GM18520 (cell line): ENCODE measurements around the gene OPCML.

Source experiments
- ATAC-seq: cut with Tn5 transposase; IDR thresholded peaks from one replicate; pipeline ENCODE4 v1.9.1; 2021; ENCODE audit not compliant: unreplicated experiment

The OPCML gene

DNA sequence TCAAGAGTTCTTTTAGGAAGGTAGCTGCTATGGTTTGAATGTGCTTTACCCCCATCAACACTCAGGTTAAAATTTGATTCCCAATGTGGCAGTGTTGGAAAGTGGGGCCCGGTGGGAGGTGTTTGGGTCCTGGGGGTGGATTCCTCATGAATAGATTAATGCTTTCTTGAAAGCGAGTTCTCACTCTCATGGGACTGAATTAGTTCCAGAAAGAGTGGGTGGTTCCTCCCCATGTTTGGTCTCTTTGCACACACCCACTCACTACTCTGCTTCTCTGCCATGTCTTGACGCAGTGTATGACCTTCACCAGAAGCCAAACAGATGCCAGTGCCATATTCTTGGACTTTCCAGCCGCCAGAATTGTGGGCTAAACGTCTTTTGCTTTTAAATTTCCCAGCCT lies 394.4 kb downstream of the OPCML start:
- no peak for ATAC-seq

DNA sequence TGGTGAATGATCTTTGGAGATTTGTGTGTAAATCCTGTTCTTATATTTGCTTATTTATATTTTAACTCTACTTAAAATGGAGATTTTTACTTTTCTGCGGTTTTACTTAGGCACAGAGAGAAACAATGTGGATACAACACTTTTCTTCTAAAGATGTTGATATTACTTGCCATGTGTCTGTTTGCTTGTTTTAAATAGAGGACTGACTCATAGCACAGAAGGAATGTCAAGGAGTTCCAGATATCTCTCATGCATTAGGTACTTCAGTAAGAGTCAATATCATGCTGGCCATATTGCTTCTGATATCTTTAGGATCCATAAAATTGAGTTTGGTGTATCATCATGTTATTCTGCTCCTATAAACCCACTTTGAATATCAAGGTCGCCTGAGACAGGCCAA lies 395.0 kb downstream of the OPCML start:
- ATAC-seq, result no peak

DNA sequence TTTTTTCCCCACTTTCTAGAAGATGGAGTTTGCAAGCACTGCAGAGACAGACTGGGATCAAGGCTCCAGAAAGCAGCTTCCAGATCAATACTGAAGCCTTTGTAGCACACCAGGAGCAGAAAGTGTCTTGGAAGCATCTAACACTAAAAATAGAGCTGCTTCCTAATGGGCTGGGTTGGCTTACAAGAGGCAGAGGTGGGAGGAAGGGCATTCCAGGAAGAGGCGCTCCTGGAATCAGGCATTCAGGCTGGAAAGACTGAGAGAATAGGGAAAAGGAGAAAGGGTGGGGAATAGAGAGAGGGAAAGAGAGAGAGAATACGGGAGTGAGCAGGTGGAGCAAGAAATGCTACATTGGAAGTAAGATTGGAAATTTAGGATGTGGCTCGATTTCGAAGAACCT lies 395.9 kb downstream of the OPCML start:
- ATAC-seq, result no peak

DNA sequence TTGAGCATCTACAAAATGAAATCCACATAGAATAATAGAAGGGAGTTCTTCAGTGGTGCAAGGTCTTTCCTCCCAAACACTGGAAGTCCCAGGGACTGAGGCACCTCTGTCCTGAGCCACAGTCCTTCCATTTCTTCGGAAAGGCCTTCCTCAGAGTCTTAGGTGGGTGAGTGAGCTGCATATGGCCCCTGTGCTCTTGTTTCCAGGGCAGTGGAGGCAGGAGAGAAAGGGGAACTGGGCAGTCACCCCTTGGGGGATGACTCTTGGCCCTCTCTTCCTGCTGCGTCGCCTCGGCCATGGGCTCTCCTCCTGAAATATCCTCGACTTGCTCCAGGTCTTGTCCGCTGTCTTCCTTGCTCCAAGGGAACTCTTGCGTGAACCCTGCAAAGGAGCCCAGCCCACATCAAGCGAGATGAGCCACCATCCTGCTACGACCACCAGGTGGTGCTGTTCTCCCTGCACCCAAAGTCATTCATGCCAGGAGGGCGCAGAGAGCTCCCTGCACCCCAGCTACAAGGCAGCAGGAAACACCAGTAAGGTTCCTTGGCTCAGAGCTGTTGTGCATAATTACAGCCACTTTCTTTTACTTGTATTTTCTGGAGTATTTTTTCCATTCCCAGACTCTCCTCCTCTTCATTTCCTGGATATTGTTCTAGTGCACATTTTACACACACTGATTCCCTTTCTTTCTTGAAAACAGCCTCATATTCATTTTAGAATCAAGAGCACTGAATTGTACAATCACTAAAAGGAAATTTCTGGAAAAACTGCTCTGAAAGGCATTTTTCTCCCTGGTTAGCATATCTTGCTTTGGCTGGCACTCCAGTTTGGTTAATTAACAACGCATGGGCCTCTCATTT lies 397.8 kb downstream of the OPCML start:
- no peak for ATAC-seq

DNA sequence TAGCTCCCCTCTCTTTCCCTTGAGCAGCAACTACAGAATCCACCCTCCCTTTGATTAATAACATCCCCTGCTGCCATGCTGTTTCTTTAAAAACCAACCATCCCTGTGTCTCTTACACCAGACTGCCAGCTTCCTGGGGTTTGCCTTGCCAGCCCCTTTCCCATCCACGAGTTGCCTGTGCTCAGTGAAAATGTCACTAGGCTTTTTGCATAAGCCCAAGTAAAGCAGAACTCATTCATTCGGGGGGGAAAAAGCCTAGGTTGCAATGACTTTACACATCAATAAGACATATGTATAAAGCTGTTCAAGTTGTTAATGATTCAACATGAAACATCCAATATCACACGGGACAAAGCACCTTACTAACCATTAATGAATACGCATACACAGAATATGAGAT lies 398.7 kb downstream of the OPCML start:
- ATAC-seq, result no peak

DNA sequence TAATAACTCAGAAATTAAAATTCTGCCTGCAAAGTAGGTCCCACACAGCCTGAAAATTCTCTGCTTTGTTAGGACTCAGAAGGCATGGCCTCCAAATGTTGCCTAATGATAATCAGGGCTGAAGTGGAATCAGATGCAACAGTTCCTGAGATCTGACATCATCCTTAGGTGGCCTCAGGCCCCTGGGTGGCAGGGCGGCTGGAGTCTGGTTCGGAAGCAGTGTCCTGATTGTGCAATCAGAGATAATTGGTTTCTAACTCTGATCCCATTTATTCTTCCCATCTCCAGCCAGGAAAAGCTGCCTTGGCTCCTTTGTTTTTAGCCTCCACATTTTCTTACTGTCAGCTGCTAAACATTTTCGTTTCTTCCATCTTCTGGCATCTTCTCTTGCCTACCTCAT lies 399.3 kb downstream of the OPCML start:
- ATAC-seq, result no peak

DNA sequence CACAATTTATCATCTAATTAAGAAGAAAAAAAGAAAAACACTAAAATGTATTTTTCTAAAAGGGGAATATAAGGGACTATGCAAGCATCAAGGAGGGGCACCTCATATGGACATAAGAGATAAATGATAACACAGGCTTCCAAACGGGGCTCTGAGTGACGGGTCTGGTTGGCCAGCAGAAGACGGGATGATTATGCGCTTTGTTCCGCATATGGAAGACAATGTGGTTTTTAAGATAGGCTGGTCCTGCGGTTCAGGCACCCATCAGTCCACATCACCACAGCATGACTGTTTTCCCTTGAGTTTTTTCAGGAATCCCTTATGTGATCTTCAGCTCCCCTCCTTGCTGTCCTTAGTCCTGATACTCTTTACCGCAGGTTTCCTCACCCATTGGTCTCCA lies 404.6 kb downstream of the OPCML start:
- no peak for ATAC-seq

DNA sequence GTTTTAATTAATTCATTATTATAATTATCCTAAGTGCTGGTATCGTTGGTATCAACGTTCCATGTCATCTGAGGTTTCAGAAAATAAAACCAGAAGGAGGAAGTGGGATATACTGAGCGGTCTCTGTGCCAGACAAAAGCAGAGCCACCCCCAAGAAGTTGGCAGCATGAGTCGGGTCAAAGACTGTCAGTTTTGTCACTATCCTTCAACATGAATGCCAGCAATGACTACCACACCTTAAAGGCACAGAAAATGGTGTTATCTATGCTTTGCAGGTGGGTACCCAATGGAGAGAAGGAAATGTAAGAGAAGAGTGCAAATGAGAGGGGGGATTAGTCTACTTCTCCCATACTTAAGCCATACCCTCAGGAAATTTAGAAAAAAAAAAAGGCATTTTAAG lies 408.5 kb downstream of the OPCML start:
- no peak for ATAC-seq

DNA sequence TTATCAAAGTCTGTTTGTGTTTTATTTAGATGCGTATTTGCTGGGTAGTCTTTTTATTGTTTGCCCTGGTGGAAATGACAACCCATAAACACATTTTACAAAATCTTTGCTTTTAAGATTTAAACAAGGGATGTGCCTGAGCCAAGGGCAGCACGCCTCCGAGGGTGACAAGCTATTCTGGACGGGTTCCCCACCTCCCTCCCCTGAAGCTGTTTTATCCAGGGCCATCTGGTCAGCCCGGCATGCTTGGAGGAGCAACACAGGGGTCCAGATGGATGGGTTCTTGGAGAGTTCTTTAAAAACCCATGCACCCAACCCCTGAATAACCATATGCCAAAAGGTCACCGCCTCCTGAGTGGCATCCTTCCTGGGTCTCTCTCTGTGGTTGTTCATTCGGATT lies 408.9 kb downstream of the OPCML start:
- no peak for ATAC-seq

DNA sequence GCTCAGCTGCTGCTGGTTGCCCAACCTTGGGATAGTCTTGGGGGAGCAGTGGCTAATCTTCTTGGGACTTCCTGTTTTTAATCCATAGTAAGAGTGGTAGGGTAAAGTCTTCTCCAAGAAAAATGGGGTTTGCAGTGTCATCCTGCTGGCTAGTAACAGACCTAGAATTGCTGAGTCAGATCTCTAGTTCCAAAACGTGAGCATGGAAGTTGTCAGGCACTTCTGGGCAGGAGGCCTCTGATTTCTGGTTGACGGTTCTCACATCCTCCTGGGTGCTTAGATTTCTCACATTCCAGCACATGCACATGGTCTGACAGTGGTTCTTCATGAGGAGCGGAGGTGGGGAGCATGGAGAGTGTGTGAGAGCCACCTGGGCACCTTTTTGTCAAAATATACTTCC lies 410.0 kb downstream of the OPCML start:
- no peak for ATAC-seq

DNA sequence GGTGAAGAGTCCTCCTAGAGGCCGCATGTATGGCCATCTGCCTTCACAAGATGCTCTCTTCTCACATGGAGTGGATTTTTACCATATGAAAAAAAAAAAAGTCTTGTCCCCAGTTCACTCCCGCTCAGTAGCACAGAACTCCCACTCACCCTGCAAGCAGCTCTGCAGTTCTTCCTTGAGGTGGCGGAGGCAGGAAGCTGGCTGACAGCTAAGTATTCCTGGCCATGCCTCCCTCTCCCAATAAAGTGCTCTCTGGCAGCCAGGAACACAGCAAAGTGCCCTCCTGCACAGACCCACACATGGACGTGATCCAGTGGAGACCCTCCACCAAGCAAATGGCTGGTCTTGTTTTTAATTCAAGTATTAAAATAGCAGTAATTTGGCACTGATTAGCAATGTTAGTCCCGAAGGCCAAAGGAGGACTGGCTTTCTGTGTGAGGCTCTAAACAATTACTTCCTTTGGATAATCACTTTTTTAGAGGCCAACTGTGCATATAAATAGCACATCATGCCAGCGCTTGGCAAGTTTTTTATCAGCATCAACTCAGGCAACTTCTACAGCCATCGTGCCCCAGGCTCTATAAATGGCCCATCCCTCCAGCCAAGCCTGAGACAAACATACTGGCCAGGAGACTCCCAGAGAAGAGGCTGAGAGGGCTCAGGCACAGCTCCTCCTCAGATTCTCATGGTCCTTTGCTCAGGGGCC lies 413.6 kb downstream of the OPCML start:
- ATAC-seq, result no peak

DNA sequence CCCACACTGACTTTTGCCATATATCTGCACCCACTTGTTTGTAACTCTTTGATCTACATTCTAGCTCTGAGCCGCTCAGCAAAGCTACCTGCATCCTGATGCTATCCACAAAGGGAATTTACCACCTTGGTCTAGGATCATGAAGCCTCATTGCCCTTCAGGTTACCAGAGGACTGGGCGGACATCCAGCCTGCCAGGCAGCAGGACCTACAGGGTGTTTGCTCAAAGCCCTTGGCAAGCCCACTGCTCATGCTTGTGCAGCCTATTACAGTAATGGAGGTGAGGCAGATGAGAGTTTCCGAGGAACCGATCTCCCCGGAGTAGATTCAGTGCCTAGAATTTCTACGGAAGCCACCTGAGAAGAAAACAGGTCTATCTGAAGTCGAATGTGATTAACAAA lies 417.2 kb downstream of the OPCML start:
- ATAC-seq, result no peak

DNA sequence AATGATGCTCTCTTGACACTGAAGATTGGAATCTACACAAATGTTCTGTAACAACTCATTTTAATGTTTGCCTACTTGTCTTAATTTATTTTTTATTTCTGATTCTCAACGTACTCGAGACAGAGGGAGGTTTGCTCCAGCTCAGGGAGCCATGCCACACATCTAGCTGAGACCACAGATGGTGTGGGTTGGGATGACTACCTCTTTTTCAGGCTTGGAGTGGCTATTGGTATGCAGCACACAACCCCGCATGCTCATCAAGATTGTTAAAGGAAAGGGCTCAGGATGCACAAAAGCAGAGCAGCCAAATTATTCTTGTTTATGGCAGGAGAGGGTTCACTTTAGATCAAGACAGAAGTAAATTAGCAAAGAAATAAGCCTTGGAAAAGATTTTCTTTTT lies 424.5 kb downstream of the OPCML start:
- no peak for ATAC-seq

DNA sequence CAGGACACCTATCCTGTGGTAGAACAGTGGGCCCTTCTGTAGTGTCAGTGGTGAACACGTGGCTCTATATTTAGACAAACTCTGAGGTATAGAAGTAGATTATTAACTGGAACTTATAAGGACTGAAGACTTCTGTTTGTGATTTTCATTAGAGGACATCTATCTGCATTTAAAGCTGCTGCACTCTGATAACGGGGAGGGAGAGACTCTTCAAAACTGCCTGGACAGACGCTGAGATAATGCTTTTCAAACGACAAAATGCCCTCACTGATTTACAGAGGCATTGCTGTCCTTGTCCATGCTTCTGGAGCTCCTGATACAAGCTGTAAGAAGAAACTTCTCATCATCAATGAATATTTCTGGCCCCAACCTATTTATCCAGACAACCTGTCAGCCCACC lies 425.2 kb downstream of the OPCML start:
- ATAC-seq, result no peak

DNA sequence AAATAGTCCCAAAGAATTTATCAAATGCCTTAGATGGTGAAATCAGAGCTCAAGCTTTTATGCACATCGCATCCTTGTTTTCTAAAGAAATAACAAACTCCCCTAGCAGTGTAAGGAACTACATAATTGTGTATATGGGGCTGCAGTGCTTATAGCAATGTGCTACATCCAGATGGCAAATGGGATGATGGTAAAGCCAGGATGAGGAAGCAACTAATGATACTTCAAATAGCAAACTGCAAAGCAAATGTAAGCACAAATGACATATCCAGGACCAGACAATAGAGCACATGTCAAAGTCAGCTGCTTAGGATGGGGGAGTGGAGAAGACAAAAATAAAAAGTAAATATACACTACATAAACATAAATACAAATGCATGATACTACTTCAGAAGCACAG lies 425.9 kb downstream of the OPCML start:
- no peak for ATAC-seq

DNA sequence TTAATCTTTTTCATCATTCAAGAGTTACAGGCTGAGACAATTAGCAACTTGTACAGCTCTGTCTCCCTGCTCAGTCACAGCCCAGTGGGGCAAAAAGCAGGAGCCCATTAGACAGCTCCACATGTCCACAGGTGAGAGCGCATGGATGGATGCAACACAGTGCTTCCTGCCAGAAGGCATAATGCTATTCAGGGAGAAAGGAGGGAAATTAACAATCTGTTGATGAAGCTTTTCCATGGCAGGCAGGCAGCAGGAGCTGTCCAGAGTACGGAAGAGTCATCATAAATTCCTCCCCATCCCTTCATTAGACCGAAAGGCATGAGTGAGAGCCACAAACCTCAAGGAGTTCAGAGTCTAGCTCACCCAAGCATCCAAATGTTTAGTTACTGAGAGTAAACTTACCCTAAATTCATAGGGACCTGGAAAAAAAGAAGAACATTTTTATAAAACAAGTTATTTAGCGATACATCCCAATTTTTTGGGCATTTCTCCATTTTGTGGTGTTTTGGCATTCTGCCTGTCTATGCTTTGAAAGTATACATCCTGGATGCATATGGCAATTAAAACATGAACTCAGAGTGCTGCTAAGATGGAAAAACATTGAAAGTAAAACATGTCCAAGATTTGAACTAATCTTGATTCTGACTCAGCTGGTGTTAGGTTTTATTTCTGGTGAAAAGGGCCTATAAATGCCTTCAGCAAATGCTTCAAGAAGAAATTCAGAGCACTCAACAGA lies 428.1 kb downstream of the OPCML start:
- ATAC-seq, result no peak

DNA sequence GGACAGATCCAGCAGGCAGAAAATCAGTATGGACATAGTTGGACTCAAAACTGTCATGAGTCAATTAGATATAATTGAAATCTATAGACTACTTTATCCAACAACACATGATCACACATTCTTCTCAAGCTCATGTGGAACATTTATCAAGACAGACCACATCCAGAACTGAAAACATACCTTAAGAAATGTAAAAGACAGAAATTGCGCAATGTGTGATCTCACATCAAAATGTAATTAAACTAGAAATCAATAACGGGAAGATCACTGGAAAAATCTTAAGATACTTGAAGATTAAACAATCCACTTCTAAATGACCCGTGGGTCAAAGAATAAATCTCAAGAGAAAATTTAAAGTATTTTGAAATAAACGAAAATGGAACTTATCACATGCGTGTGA lies 435.3 kb downstream of the OPCML start:
- no peak for ATAC-seq

DNA sequence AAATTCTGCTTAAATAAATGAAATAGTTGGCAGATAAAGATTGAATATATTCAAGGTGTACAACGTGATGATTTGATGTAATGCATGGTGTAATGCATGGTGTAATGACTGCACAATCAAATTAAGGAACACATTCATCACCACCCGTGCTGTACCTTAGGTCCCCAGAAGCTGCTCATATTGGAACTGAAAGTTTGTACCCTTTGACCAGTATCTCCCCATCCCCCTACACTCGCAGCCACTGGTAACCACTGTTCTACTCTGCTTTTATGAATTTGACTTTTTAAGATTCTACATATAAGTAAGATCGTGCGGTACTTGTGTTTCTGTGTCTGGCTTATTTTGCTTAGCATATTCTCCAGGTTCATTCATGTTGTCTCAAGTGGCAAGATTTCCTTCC lies 445.8 kb downstream of the OPCML start:
- ATAC-seq, result no peak

DNA sequence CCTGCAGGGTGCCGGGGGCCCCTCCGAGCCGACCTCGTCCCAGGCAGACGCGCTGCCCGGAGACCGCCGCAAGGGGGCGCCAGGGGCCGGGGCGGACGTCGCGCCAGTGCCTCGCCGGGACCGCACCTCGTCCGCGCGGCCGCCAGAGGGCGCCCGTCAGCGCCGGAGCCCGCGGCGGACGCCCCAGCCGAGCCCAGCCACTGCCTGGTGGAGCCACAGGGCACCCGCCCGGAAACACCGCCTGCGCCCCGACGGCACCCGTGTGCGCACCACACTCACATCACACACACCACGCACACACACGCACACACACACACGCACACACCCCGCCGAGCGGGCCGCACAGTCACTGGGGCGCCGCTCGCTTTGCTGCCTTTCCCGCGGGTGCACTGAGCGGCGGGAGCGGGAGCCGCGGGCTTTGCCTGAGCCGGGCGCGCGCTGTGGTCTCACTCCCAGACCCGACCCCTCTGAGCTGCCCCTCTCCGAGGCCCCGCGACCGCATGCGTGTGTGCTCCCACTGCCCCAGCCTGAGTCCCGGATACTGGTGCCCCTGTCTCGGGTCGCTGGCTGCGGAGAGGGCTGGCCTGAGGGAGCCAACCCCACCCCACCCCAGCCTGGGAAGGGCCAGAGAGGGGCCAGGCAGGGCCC lies 449.3 kb downstream of the OPCML start:
- ATAC-seq, result peak; percentile 94

DNA sequence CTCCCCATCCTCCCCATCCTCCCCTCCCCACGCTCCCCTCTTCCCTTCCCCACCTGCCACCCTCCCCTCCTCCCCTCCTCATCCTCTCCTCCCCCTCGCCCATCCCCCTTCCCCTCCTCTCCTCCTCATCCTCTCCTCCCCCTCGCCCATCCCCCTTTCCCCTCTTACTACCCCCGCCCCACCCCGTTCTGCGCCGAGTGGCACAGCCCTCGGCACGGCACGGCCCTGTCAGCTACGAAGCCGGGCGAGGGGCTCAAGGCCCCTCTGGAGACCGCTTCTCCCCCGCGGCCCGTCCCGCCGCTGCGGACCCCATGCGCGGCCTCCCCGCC lies 449.9 kb downstream of the OPCML start:
- no peak for ATAC-seq

DNA sequence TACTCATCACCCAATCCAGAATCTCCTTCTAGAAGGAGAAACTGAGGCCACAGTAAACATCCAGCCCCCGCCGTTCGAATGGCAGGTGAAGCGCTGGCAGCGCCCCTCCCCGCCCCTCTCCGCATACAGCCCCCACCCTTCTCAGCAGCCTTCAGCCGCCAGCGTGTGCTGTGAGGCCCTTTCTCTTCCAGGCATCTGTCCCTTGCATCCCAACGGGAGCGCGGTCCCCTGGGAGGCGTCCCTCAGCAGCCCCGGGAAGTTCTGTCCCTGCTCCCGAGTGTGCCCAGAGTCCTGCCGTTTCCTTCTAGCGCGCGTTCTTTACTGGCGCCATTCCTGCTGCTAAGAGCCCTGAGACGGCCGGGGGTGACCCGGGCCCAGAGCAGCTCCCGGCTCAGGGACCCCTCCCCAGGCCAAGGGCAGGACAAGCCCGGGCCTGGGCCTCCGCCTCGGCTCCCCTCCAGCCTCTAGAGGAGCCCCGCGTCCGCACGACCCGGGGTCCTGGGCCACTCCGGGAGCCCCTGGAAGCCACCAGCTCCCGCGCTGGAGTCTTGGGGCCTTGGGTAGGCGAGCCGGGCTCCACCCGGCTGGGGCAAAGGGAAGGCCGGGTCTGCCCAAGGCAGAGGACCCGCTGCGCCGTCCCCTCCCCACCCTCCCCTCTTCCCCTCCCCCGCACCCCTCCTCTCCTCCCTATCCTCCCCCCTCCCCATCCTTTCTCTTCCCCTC lies 450.4 kb downstream of the OPCML start:
- ATAC-seq, result no peak
